22Rv1 (cell line): ENCODE data around the gene DFFB.

Experiments
- ZFX ChIP-seq: fragments of 450-650 bp; IDR thresholded peaks from 2 replicates; pipeline ENCODE4 v1.6.1; 2017; ENCODE audit warnings: antibody characterized with exemption, borderline replicate concordance
- TF ChIP-seq, protein P1 (sequence below): fragments of 450-650 bp; IDR thresholded peaks from 2 replicates; pipeline ENCODE4 v1.5.1; 2017; ENCODE audit warnings: mild to moderate bottlenecking

DNA sequence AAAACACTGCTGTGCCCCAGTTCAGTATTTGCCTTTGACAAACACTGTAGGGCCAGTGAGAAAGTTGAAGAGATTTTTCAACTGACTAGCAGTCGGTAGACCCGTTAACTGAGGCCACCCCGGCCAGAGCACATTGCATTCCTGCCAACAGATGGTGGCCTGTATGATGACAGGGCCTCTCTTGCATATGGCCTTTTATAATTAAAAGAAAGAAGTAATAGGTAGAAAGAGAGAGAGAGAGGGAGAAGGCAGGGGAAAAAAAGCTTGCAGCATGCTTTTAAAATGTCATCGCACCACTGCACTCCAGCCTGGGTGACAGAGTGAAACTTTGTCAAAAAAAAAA, 47.5 kb downstream of the DFFB start:
- TF ChIP-seq ZFX = no peak
- TF ChIP-seq, protein P1, sequence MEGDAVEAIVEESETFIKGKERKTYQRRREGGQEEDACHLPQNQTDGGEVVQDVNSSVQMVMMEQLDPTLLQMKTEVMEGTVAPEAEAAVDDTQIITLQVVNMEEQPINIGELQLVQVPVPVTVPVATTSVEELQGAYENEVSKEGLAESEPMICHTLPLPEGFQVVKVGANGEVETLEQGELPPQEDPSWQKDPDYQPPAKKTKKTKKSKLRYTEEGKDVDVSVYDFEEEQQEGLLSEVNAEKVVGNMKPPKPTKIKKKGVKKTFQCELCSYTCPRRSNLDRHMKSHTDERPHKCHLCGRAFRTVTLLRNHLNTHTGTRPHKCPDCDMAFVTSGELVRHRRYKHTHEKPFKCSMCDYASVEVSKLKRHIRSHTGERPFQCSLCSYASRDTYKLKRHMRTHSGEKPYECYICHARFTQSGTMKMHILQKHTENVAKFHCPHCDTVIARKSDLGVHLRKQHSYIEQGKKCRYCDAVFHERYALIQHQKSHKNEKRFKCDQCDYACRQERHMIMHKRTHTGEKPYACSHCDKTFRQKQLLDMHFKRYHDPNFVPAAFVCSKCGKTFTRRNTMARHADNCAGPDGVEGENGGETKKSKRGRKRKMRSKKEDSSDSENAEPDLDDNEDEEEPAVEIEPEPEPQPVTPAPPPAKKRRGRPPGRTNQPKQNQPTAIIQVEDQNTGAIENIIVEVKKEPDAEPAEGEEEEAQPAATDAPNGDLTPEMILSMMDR = no peak
